Breast epithelium (tissue), 3 donors: ENCODE measurements around the gene CACNB1.

Source experiments
- POLR2AphosphoS5 ChIP-seq, 3 donors: sonication (generic); formaldehyde crosslinking; IDR thresholded peaks; one replicate each; pipeline ENCODE4 v1.6.1; 2017; ENCODE audit warnings: antibody characterized with exemption in 3 of 3
- TF ChIP-seq, protein P1 (sequence below), 3 donors: fragments of 450-650 bp; IDR thresholded peaks; one replicate each; pipeline ENCODE4 v1.5.1; 2016 to 2017; ENCODE audit warnings: antibody characterized with exemption in 3 of 3, mild to moderate bottlenecking in 3 of 3, moderate library complexity in 3 of 3

DNA sequence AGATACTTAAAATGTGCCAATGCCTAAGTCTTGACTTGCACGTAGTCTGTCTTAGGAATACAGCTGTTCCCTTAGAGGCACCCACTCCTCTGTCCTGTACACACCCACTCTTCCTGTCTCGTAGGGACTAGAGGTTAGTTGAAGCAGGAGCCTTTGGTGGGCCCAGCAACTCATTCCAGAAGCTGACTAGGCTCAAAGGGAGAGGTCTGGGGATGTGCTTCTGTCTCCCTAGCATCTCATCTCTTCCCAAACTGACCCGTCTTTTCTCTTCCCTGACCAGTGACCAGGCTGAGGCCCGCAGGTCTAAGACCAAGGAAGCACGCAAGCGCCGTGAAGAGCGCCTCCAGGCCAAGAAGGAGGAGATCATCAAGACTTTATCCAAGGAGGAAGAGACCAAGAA lies 6.8 kb upstream of the CACNB1 start:
- TF ChIP-seq, protein P1, sequence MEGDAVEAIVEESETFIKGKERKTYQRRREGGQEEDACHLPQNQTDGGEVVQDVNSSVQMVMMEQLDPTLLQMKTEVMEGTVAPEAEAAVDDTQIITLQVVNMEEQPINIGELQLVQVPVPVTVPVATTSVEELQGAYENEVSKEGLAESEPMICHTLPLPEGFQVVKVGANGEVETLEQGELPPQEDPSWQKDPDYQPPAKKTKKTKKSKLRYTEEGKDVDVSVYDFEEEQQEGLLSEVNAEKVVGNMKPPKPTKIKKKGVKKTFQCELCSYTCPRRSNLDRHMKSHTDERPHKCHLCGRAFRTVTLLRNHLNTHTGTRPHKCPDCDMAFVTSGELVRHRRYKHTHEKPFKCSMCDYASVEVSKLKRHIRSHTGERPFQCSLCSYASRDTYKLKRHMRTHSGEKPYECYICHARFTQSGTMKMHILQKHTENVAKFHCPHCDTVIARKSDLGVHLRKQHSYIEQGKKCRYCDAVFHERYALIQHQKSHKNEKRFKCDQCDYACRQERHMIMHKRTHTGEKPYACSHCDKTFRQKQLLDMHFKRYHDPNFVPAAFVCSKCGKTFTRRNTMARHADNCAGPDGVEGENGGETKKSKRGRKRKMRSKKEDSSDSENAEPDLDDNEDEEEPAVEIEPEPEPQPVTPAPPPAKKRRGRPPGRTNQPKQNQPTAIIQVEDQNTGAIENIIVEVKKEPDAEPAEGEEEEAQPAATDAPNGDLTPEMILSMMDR (IDR thresholded peaks at IDR 0.05) = no peak
- no peak for TF ChIP-seq POLR2AphosphoS5 (IDR thresholded peaks at IDR 0.05)
